ENCODE results near the gene CDK5.

- TF ChIP-seq POLR2A (IDR thresholded peaks at IDR 0.05; ENCODE audit: low read length) (no peak), GATA1 (IDR thresholded peaks at IDR 0.05; ENCODE audit: low read depth, low read length) (no peak)
Observed at GRCh38 chr7:151073990-151074389, 16.3 kb upstream of the CDK5 start.

Measured in erythroblast (primary cell).